Medulla oblongata (tissue), 1 donor: ENCODE measurements around the gene ATF6.

ENCODE experiments used
- DNase-seq: peaks from one replicate; pipeline ENCODE4 v3.0.0-alpha.2; 2015; ENCODE audit errors: extremely low spot score

ATF6 gene

DNA sequence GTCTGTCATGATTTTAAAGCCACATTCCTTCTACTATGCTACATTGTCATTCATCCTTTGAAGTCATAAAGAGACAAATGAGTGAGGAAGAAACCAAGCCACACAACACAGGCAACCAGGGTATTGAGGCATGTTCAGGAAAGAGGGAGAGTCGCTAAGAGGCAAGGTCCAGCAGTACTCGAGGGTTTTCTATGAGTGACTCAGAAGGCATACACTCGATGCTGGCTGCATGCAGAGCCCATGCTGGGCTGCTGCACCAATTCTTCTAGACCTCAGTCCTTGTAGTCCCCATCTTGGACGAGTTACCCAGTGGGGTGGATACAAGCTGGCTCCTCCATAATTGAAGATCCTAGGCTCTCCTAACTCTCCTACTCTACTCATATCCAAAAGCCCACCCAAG lies 199.9 kb downstream of the ATF6 start:
- DNase-seq, result no peak

DNA sequence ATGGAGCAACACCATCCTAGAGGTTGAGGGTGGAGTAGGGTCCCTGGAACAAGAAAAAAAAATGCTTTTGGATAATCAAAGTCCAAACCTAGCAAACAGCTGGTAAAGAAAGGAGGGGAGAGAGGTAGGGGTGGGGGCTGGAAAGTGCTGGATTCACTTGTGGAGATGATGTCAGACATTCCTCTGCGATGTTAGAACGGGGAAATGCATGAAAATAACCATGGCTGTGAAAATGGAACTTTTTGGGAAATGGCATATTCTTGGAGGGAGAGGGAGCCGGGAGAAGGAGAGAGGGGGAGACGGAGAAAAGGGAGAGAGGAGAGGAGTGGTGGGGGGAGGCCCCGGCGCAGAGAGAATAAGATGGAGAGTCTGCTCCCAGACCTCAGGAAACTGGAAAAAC lies 203.9 kb downstream of the ATF6 start:
- no peak for DNase-seq

DNA sequence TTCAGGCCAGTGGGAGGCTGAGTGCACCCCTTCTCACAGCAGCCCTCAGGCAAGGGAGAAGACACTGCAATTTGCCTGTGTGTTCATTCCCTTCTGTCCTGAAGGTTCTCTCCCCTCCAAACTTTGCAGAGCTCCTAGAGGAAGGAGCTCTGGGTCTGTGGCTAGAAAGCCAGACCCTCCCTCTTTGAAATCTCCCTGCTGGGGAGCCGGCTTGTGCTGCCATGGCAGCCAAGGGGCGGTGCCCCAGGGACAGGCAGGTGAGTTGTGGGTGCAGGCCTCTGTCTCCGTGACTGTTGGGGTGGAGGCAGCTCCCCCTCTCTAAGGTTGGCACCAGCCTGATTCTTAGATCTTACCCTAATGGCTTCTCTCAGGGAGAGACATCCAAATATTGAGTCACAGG lies 204.5 kb downstream of the ATF6 start:
- DNase-seq, result no peak

DNA sequence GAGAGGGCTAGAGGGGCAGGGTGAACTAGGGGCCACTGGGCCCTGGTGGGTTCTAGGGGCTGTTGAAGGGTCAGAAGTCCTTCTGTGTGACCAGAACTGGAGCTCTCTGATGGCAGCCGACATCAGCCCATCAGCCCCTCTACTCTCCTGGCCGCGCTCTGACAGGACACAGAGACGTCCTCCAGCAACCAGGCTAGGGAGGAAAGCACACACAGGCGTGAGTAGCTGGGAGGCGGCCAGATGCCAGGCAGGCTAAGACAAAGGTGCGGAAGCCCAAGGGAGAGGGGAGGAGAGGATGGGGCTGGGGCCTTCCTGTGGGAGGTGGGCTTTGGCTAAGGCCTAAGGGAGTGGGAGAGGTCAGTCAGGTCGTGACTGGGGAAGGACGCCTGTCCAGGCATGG lies 206.7 kb downstream of the ATF6 start:
- no peak for DNase-seq

DNA sequence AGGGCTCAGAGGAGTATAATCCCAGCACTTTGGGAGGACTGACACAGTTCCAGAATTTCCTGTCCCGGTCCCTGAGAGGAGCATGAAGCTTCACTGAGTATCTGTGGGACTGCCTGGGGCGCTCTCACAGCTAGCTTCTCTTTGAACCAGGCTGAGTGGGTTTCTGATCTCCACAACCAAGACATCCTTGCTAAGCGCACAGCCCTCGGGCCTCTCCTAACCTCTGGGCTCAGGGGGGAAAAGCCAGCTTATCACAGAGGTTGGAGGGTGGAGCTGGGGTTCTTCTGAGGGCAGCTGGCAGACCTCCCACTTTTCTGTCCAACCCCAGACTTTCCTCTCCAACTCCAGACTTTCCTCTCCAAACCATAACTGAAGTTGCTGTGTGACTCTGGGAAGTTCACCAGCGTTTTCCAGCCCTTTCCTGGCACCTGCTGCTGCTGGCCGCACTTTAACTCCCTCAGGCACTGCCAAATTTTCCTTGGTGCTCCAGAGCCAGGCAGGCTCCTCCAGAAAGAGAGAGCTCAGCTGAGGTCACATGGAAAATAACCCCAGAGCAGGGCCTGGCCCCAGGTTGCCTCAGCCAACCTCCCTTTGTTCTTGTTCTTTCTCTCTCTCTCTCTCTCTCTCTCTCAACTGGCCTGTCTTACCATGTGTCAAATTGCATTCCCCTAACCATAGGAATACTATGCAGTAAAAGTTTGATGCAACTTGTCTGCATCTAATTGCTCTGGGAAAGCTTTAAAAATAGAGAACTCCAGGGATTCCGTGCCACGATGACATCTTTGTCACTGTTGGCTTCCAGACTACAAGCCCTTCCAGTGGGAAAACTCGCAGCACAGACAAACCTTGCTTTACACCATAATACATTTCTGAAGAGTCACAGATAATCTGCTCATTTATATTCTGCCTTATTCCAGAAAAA lies 208.1 kb downstream of the ATF6 start:
- peak; percentile 68 for DNase-seq

DNA sequence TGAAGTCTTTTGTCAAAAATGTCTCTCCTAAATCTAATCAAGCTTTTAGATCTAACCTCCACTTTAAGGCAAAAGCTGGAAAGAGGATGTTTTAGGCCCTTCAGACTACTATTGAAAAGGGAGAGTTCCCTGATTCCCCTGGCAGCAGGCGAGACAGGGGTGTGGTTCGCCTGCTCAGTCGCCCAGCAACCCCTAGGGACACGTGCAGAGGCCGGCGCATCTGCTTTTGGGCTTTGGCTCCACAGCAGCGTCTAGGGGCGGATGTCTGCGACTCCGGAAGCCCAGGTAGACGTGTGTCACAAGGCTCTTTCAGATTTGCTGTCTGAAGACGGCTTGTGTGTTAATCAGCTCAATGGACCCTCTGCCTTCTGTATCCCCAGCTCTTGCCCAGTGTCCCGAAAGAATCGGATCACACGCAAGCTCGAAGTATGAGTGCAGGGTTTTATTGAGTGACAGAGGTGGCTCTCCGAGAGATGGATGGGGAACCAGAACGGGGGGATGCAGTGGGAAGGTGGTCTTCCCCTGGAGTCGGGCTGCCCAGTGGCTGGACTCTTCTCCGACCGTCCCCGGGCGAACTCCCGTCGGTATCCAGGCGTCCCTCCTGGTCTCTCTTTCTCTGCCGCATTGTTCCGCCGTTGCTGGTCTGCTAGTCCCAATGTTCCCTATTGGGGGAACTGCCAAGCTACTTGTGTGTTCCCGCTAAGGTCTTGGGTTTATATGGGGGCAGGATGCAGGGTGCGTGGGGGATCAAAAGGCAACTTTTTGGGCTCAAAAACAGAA lies 212.1 kb downstream of the ATF6 start:
- DNase-seq, result no peak

DNA sequence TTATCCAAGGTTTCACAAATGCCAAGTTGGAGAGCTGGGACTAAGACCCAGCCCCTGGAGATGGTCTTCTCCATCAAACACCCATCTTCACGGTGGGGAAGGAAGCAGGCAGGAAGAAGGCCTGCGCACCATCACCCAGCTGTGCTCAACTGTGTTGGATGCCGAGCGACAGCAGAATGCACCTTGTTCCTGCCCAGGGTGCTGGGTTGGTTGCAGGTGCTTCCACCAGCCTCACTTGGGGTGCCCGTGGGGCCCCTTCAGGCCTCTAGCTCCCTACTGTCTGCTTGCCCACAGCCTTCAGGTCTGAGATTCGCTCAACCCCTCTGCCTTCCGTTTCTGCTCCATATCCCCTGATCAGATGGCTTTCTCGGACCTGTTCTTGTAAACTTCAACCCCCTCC lies 215.0 kb downstream of the ATF6 start:
- no peak for DNase-seq

DNA sequence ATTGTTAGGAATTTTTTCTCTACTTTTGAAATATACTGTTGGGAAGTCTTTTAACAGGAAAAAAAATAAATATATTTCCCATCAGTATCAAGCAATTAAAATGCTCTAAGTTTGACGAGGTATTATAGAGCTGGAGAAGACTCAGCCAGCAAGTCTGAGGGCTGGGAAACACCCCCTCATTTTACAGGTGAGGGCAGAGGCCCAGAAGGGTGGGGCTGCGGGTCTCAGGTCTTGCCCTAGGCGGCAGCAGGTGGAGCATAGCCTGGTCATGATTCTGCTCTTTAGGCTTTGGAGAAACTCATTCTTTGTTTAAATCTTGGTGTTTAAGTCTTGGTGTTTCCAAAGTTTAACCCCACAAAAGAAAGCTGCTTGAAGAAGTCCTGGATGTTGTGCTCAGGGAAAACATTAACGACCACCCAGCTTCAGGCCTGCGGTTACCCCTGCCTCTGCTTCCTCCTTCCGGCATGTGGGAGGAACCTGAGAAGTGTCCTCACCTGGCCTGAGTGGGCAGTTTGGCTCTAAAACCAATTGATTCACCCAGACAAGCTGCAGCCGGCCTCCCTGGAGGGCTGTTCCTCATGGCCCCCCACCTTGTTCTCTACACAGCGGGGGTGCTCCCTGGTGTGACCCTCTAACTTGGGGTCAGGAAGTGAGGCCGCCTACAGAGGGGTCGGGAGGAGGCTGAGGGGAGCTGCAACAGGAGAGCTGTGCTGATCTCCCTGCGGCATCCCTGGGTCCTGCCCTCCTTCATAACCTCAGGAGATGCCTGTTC lies 215.8 kb downstream of the ATF6 start:
- no peak for DNase-seq

DNA sequence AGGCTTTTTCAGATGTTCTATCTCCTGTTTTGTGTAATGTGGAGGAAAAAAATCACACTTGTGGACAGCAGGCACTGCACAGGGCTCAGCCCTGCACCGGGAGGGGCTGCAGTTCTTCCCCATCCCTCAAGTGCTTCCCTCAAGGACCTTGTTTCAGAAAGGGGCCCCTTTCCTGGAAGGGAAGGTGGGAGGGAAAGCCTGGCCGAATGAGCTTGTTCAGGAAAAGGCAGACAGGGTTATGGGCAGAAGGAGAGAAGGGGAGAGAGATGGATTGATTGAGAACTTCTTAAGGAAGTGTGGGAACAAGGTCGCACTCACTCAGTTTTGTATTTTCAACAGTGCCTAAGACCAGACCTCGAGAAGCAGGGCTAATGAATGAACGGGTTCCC lies 216.4 kb downstream of the ATF6 start:
- DNase-seq, result no peak

DNA sequence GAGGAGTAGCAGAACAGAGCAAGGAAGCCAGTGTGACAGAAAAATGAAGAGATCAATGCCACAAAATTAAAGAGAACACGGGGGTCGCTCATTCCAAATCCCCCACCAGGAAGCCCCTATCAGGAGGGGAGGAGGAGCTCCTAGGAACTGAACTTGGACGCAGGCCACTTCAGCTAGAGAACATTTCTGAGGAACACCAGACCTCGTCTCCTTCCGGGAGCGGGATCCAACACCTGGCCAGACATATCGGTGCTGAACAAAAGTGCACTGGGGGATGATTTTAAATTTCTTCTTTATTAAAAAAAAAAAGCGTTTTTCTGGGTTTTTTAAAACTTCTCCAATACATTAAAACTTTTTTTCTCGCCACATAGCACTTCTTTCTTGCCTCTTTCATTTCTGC lies 216.8 kb downstream of the ATF6 start:
- no peak for DNase-seq

DNA sequence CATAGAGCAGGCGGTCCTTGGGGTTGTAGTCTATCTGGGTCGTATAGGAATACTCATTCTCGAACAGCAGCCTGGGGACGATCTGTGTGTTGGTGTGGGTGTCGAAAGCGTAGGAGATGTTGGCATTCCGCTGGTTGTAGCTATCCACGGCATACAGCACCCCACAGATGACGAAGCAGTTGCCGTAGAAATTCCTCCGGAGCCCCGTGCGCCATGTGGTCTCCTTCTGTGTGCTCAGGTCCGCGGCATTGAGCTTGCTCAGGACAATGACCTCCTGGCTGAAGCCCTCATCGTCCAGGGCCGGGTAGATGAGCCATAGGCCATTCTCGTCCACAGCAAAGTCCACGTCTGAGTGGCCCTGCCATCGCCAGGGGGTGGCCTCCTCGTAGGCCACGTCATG lies 217.6 kb downstream of the ATF6 start:
- DNase-seq, result no peak

DNA sequence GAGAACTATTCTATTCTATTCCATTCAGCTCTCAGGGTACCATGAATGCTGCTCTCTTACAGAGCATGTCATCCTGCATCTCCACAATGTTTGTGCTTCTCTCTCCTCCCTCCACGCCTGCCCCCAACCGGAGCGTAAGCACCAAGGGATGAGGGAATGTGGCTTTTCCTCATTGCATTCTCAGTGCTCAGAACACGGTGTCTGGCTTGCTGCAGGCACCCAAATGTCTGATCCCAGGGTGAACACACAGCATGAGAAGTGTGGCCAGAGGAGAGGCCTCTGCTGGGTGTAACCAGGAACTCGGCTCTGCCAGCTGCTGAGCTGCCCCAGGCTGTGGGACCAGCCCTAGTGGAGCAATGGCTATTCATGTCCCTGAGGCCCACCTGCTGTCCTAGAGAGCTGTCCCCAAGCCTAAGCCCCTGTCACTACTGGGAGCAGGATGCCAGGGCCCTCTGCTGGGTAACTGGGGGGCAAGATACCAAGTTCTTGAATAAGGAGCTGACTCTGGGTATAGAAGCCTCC lies 219.2 kb downstream of the ATF6 start:
- no peak for DNase-seq

DNA sequence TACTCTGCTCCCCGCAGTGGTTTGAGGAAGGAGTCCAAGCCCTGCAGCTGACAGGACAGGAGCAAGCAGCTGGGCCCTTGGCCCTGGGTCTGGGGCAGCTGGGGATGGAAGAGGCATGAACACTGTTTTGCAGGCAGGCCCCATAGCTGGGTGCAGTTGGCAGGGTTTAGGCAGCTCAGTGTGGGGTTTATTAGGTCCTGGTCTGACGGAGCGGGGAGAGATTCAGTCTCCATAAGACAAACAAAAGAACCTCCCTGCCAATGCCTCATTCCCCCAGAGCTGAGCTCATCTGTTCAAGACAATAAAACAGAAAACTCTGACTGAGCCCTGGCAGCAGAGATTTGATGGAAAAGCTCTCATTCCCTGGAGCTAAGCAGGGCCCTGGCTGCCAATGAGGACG lies 220.2 kb downstream of the ATF6 start:
- DNase-seq, result peak; percentile 67

DNA sequence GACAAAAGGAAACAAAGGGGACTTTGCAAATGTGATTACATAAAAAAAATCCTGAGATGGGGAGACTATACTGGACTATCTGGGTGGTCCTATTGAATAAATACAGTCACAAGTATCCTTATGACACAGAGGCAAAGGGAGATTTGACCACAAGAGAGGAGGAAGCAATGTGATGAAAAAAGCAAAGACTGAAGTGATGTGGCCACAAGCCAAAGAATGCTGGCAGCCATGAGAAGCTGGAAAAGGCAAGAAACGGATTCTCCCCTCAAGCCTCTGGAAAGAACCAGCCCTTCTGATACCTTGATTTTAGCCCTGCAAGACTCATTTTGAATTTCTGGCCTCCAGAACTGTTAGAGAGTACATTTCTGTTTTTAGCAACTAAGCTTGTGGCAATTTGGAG lies 221.2 kb downstream of the ATF6 start:
- no peak for DNase-seq

DNA sequence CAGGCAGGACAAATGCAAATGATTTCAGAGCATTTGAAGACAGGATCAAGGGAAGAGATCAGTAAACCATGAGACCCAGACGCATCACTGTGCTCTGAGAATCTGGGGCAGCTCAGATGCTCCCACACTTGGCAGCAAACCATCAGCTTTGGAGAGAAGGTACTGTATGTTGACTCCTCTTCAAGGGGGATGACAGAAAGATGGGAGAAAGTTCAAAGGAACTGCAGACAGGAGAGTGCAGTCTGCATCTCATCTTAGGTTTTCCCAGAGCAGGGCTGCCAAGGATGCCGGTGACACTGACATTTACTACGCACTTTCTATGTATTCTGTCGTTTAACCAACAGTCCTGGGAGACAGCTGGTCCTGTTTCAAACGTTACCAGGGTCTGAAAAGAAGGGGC lies 221.8 kb downstream of the ATF6 start:
- DNase-seq, result no peak

DNA sequence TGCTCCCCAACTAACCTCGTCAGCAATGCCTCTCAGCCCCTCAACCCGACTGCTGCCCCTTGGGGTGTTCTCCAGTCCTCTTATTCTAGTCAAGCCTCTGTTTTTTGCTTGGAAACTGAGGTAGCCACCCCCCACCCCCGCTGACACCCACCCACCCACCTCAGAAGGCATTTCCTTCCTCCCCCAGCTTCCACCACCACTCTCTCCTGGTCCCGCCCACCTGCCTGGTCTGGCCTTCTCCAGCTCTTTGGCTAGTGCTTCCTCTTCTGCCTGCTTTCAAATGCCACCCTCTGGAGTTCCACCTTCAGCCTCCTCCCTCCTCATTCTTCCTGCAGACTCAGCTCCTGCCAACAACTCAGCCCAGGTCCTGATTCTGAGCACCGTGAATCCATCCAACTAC lies 222.3 kb downstream of the ATF6 start:
- DNase-seq, result no peak

DNA sequence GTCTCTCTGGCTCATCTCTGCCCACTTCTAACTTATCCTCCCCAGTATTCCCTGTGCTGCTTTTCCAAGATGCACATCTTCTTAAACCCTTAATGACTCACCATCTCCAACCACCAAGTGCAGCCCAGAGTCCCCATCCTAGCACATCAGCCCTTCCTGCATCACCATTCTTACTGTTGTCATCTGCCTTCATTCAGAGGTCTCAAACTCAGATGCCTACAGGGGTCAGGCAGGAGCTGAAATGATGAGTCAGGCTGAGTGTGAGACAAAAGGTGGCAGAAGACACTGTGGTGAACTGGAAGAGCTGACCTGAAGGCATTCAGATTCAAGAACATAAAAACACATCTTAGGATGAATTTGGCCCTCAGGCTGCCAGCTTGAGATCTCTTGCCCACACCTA lies 223.0 kb downstream of the ATF6 start:
- DNase-seq, result no peak

DNA sequence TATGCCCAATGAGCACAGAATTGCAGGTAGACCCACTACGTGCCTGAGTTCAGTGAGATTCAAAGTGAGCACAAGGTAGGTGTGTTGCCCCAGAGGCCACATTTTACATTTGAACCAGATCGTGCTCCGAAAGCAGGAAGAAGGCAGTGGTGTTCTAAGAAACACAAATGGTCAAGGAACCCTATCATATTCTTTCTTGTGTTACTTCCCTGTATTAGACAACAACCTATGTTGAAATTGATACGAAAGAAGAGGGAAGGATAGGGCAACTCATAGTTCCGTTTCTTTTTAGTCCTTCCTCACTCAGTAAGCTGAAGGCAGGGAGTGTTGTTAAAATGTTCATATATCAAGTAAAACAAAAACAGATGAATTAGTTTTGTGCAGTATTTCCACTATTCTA lies 223.7 kb downstream of the ATF6 start:
- DNase-seq, result peak; percentile 31

DNA sequence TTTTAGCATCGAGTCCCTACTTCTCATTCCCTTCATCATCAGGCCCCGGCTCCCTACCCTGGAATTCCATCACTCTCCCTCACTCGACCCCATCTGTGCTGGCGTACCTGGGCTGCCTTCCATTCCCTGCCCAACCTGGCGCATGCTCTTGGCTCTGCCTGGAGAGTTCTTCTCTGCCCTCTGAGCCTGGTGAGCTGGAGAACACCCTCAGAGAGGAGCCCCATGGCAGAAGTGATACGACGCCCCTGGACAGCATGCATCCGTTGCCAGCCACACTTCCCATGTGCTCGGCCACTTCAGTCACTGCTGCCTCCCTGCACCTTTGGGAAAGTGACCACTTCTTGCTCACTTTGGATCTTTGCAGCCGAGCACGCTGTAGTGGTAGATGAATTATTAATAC lies 227.5 kb downstream of the ATF6 start:
- no peak for DNase-seq

DNA sequence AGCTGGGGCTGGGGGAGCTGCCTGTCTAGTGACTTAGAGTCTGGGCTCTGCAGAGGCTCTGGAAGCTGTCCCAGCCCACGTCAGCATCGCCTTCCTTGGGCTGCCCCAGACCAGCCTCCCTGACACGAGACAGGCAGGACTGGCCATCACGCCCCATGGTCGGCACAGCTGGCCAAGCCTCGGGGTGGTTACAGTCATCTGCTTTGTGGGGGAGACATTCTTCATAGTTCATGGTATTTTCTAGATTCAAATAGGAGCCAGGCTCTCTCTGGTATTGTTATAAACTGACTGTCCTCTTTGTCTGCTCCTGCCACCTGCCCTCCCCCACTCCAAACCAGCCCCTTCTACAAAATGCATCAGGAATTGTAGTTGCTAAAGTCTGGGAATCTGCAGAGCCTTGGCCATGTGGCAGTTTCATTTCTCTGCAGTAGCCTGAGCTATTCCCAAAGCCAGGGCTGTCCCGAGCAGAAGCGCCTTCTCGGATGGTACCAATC lies 228.1 kb downstream of the ATF6 start:
- peak; percentile 91 for DNase-seq

DNA sequence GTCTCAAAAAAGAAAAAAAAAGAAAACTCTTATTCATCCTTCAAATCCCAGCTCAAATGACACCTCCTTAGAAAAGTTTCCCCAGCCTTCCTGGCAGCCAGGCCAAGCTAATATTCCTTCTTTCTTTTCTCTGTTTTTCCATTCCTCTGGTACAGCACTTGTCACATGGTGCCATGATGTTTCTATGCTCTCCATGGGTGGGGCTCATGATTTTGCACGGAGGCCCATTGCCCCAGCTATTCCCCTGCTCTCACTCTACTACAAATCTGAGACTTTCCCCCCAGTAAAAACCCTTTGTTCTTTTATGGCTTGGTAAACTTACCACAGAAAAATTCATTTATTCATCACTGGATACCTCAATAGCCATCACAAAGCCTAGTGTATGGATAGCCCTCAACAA lies 231.0 kb downstream of the ATF6 start:
- DNase-seq, result no peak

DNA sequence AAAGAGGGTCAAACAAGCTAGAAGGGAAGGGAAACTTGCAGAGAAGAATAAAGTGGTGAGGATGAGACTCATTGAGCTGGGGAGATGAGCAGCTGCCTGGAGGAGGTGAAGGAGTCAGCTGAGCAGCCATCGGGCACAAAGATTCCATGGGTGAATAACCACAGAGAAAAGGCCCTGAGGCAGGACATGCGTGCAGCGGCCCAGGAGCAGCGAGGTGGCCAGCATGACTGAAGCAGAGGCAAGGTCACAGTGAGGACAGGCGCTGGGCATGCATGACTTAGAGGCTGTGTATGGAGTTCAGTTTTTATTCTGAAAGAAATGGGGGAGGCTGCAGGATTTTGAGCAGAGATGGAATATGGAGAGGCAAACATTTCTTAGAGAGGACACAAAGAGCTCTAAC lies 232.7 kb downstream of the ATF6 start:
- DNase-seq, result no peak
